Fibroblast of lung (primary cell): ENCODE data around the gene MCFD2. TPM values are rescaled to one million over a fixed set of nuclear protein-coding genes. Genes with fewer than 3 reads are reported as not detected.
"Not testable (repeated sequence)": the region's sequence is repeated elsewhere in the genome, so short reads cannot be mapped to it uniquely, and the experiment has no call there.

Experiments
- DNase-seq, 2 donors: peaks; one replicate each; pipeline versions ENCODE4 v3.0.0 to v3.0.0-alpha.2; 2010; ENCODE audit warnings: low read depth in 2 of 2
- H2AFZ ChIP-seq: 2 replicates; pipeline ENCODE4 v1.5.1; 2012; ENCODE audit warnings: low read length, control low read depth, inconsistent platforms
- H3K27ac ChIP-seq: 2 replicates; pipeline ENCODE4 v1.5.1; 2011; ENCODE audit warnings: low read length, control low read depth; ENCODE audit not compliant: insufficient read depth
- H3K27me3 ChIP-seq: 2 replicates; pipeline ENCODE4 v1.5.1; 2011; ENCODE audit warnings: mild to moderate bottlenecking, low read length; ENCODE audit not compliant: control insufficient read depth, insufficient read depth
- H3K36me3 ChIP-seq: 2 replicates; pipeline ENCODE4 v1.5.1; 2011; ENCODE audit warnings: low read length; ENCODE audit not compliant: control insufficient read depth, insufficient read depth
- H3K4me1 ChIP-seq: 2 replicates; pipeline ENCODE4 v1.5.1; 2011; ENCODE audit warnings: low read length; ENCODE audit not compliant: control insufficient read depth, insufficient read depth; ENCODE audit errors: extremely low read depth
- H3K4me2 ChIP-seq: 2 replicates; pipeline ENCODE4 v1.5.1; 2011; ENCODE audit warnings: low read length, control low read depth; ENCODE audit not compliant: insufficient read depth; ENCODE audit errors: extremely low read depth
- H3K4me3 ChIP-seq, 4 experiments: fragments of 200-600 bp in 1 of 4; sonication (generic) in 1 of 4; replicated peaks in 1 of 4; 2 replicates each; pipeline ENCODE4 v1.5.1; 2011 to 2016; ENCODE audit warnings: low read length in 4 of 4, low read depth in 3 of 4, mild to moderate bottlenecking in 3 of 4, control low read depth in 2 of 4, inconsistent platforms in 1 of 4, mixed read lengths in 1 of 4; ENCODE audit not compliant: insufficient read depth in 1 of 4; ENCODE audit errors: control extremely low read depth in 1 of 4
- H3K79me2 ChIP-seq: 2 replicates; pipeline ENCODE4 v1.5.1; 2012; ENCODE audit warnings: mild to moderate bottlenecking, low read length, inconsistent platforms; ENCODE audit not compliant: control insufficient read depth, insufficient read depth
- H3K9ac ChIP-seq: 2 replicates; pipeline ENCODE4 v1.5.1; 2011; ENCODE audit warnings: mild to moderate bottlenecking, low read length, control low read depth; ENCODE audit not compliant: insufficient read depth
- H3K9me3 ChIP-seq: 2 replicates; pipeline ENCODE4 v1.5.1; 2012; ENCODE audit warnings: low read depth, low read length; ENCODE audit not compliant: control insufficient read depth, insufficient read depth
- H4K20me1 ChIP-seq: 2 replicates; pipeline ENCODE4 v1.5.1; 2011; ENCODE audit warnings: low read length; ENCODE audit not compliant: control insufficient read depth, insufficient read depth; ENCODE audit errors: extremely low read depth
- EZH2 ChIP-seq: IDR thresholded peaks from 2 replicates; pipeline ENCODE4 v1.5.1; 2012; ENCODE audit warnings: low read length, control low read depth, mild to moderate bottlenecking; ENCODE audit errors: missing control alignments
- polyA plus RNA-seq, 2 donors: library from polyadenylated mRNA; depleted of rRNA in 1 of 2; stranded (reverse) in 1 of 2; unstranded in 1 of 2; fragments of >200 nt; gene quantifications; 2 replicates each; pipeline ENCODE4 v1.2.1, GENCODE V29; 2011 to 2012; ENCODE audit warnings: missing spikeins in 1 of 2
- total RNA-seq: library from RNA; depleted of rRNA; stranded (reverse); fragments of >200 nt; gene quantifications from 2 replicates; pipeline ENCODE4 v1.2.1, GENCODE V29; 2014
- TF ChIP-seq, protein P1 (sequence below), 2 donors: IDR thresholded peaks in 1 of 2; conservative IDR thresholded peaks in 1 of 2; 1 replicate in 1 of 2; 2 replicates in 1 of 2; pipeline ENCODE4 v1.5.1; 2011 to 2012; ENCODE audit warnings: low read length in 2 of 2, control low read depth in 1 of 2, inconsistent platforms in 1 of 2, low read depth in 1 of 2, mild to moderate bottlenecking in 1 of 2

MCFD2 gene
- total and polyA plus RNA-seq, 2 donors (not counting 1 experiment from before 2014, with no cell fraction given) = 151 to 328 TPM

DNA sequence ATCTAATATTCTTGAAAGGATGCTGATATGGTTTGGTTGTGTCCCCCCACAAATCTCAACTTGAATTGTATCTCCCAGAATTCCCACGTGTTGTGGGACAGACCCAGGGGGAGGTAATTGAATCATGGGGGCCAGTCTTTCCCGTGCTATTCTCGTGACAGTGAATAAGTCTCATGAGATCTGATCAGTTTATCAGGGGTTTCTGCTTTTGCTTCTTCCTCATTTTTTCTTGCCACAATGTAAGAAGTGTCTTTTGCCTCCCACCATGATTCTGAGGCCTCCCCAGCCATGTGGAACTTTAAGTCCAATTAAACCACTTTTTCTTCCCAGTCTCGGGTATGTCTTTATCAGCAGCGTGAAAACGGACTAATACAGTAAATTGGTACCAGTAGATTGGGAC lies 12.6 kb downstream of the MCFD2 start:
- not testable (repeated sequence) for H3K4me2 ChIP-seq, H3K9ac ChIP-seq, H3K9me3 ChIP-seq, DNase-seq, H3K27ac ChIP-seq, H2AFZ ChIP-seq, H3K4me3 ChIP-seq, H3K27me3 ChIP-seq, H4K20me1 ChIP-seq, H3K4me1 ChIP-seq
- H3K79me2 ChIP-seq = peaks cover 13% of the 10 kb centered on the region
- H3K36me3 ChIP-seq = peaks cover 13% of the 10 kb centered on the region

DNA sequence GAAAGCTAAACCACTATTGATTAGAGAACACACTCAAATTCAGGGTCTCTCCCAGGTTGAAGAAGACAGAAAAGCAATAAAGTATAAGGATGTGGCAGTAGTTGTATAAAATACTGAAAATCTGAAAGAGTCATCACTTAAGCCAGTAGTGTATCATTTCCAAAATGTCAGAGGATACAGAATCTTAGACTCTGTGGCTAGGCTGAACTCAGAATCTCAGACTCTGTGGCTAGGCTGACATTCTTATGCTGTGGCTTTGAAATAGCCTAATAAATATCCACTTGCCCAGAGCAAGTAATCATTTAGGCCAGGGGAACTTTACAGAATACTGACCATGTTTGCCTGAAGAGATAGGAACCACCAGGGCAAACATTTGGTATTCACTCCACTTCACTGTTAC lies 13.1 kb downstream of the MCFD2 start:
- Histone ChIP-seq H3K27ac (no peak overlapping the region), H3K9me3 (no peaks in the 10 kb centered on the region), H3K4me2 (no peak overlapping the region), H4K20me1 (no peaks in the 10 kb centered on the region), H3K4me1 (no peaks in the 10 kb centered on the region), H3K36me3 (peaks cover 10% of the 10 kb centered on the region), H3K4me3 (no peak overlapping the region), H3K79me2 (peaks cover 10% of the 10 kb centered on the region), H3K27me3 (no peaks in the 10 kb centered on the region), H2AFZ (no peak overlapping the region), H3K9ac (no peak overlapping the region)
- TF ChIP-seq, protein P1, sequence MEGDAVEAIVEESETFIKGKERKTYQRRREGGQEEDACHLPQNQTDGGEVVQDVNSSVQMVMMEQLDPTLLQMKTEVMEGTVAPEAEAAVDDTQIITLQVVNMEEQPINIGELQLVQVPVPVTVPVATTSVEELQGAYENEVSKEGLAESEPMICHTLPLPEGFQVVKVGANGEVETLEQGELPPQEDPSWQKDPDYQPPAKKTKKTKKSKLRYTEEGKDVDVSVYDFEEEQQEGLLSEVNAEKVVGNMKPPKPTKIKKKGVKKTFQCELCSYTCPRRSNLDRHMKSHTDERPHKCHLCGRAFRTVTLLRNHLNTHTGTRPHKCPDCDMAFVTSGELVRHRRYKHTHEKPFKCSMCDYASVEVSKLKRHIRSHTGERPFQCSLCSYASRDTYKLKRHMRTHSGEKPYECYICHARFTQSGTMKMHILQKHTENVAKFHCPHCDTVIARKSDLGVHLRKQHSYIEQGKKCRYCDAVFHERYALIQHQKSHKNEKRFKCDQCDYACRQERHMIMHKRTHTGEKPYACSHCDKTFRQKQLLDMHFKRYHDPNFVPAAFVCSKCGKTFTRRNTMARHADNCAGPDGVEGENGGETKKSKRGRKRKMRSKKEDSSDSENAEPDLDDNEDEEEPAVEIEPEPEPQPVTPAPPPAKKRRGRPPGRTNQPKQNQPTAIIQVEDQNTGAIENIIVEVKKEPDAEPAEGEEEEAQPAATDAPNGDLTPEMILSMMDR (conservative IDR thresholded peaks at IDR 0.05 in 1 of 2, IDR thresholded peaks at IDR 0.05 in 1 of 2; ENCODE audit: low read depth in 1 of 2, low read length in 2 of 2) = no peak
- no peak for TF ChIP-seq EZH2
- DNase-seq = no peak

DNA sequence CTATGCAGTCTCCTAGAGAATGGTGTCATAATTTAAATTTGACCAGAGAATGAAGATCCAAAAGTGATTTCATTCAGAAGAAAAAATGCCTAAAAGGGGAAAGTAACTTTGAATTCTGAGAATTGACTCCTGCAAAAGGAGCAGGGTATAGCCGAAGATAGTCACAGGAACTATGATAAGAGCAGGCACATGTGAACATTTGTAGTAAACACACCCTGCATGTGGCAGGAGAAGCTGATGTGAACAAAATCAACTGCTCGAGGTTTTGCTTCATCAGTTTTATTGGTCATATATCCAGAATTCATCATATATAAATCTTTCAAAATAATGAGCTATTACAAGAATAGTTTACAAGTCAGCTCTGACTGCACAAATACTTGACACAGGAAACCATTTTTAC lies 14.0 kb downstream of the MCFD2 start:
- no peak overlapping the region for H3K27ac ChIP-seq
- no peaks in the 10 kb centered on the region for H3K4me1 ChIP-seq
- no peaks in the 10 kb centered on the region for H3K9me3 ChIP-seq
- no peak for DNase-seq
- peaks cover 6% of the 10 kb centered on the region for H3K36me3 ChIP-seq
- peaks cover 4% of the 10 kb centered on the region for H3K79me2 ChIP-seq
- H3K27me3 ChIP-seq = no peaks in the 10 kb centered on the region
- no peak overlapping the region for H3K9ac ChIP-seq
- no peak overlapping the region for H3K4me2 ChIP-seq
- no peak overlapping the region for H2AFZ ChIP-seq
- no peaks in the 10 kb centered on the region for H4K20me1 ChIP-seq
- no peak for TF ChIP-seq EZH2
- TF ChIP-seq, protein P1 (conservative IDR thresholded peaks at IDR 0.05 in 1 of 2, IDR thresholded peaks at IDR 0.05 in 1 of 2; ENCODE audit: low read depth in 1 of 2, low read length in 2 of 2) = no peak
- no peak overlapping the region for H3K4me3 ChIP-seq
